Measurements from ENCODE around the gene DDIAS. TPM values are rescaled to one million over a fixed set of nuclear protein-coding genes. Genes with fewer than 3 reads are reported as not detected.

The DDIAS gene
- total RNA-seq, 1 donor from 2014 or later: 1.6 TPM

GRCh38 chr11:82900277-82901164 lies 1.0 kb upstream of the DDIAS start, which contains the start of gene PRCP:
Gene PRCP, minus strand, starts transcription at chr11:82900430. Its CDS starts 28 bp downstream, at chr11:82900402.
- Histone ChIP-seq H3K27me3 (ENCODE audit: control insufficient read depth in 3 of 3, insufficient read depth in 3 of 3, low read length in 3 of 3) (no peaks in the 10 kb centered on the region), H3K4me1 (ENCODE audit: control insufficient read depth in 3 of 3, insufficient read depth in 3 of 3, low read length in 3 of 3) (peaks cover 24 to 29% (median 25%) of the 10 kb centered on the region in 3 donors), H3K27ac (ENCODE audit: low read depth, low read length) (peak within 1 kb of the TSS; percentile 77), H3K9ac (ENCODE audit: low read depth in 1 of 3, low read length in 3 of 3) (peak within 1 kb of the TSS; percentile 88 to 94 (median 92)), H3K9me3 (ENCODE audit: control insufficient read depth in 3 of 3, low read length in 3 of 3) (no peaks in the 10 kb centered on the region), H3K4me3 (ENCODE audit: low read length in 3 of 3) (peak within 1 kb of the TSS; percentile 74 to 92 (median 90)), H3K36me3 (ENCODE audit: control insufficient read depth in 3 of 3, insufficient read depth in 3 of 3, low read length in 3 of 3) (no peaks in the 10 kb centered on the region)

- peak overlapping the region in 1 of 3 donors; percentile 94 for H3K9ac ChIP-seq (ENCODE audit: low read depth in 1 of 3, low read length in 3 of 3)
- H3K4me3 ChIP-seq (ENCODE audit: low read length in 3 of 3): peak overlapping the region; percentile 74 to 92 (median 90)
- peaks cover 24 to 28% (median 25%) of the 10 kb centered on the region in 3 donors for H3K4me1 ChIP-seq (ENCODE audit: control insufficient read depth in 3 of 3, insufficient read depth in 3 of 3, low read length in 3 of 3)
- no peaks in the 10 kb centered on the region for H3K27me3 ChIP-seq (ENCODE audit: control insufficient read depth in 3 of 3, insufficient read depth in 3 of 3, low read length in 3 of 3)
- no peaks in the 10 kb centered on the region for H3K36me3 ChIP-seq (ENCODE audit: control insufficient read depth in 3 of 3, insufficient read depth in 3 of 3, low read length in 3 of 3)
- H3K27ac ChIP-seq (ENCODE audit: low read depth, low read length): no peak overlapping the region
- no peaks in the 10 kb centered on the region for H3K9me3 ChIP-seq (ENCODE audit: control insufficient read depth in 3 of 3, low read length in 3 of 3)
These were observed 468 bp downstream of the DDIAS start for GRCh38 chr11:82901922-82902485.

GRCh38 chr11:82902880-82903279 lies 1.3 kb downstream of the DDIAS start:
- H3K9me3 ChIP-seq (ENCODE audit: control insufficient read depth in 3 of 3, low read length in 3 of 3): no peaks in the 10 kb centered on the region
- no peak overlapping the region for H3K9ac ChIP-seq (ENCODE audit: low read depth in 1 of 3, low read length in 3 of 3)
- no peak overlapping the region for H3K4me3 ChIP-seq (ENCODE audit: low read length in 3 of 3)
- no peak overlapping the region for H3K27ac ChIP-seq (ENCODE audit: low read depth, low read length)
- no peaks in the 10 kb centered on the region for H3K36me3 ChIP-seq (ENCODE audit: control insufficient read depth in 3 of 3, insufficient read depth in 3 of 3, low read length in 3 of 3)
- H3K4me1 ChIP-seq (ENCODE audit: control insufficient read depth in 3 of 3, insufficient read depth in 3 of 3, low read length in 3 of 3): peaks cover 24 to 28% (median 25%) of the 10 kb centered on the region in 3 donors
- H3K27me3 ChIP-seq (ENCODE audit: control insufficient read depth in 3 of 3, insufficient read depth in 3 of 3, low read length in 3 of 3): no peaks in the 10 kb centered on the region

GRCh38 chr11:82903843-82904586 lies 2.5 kb downstream of the DDIAS start:
- Histone ChIP-seq H3K27me3 (ENCODE audit: control insufficient read depth in 3 of 3, insufficient read depth in 3 of 3, low read length in 3 of 3) (no peaks in the 10 kb centered on the region), H3K4me3 (ENCODE audit: low read length in 3 of 3) (no peak overlapping the region), H3K9me3 (ENCODE audit: control insufficient read depth in 3 of 3, low read length in 3 of 3) (no peaks in the 10 kb centered on the region), H3K4me1 (ENCODE audit: control insufficient read depth in 3 of 3, insufficient read depth in 3 of 3, low read length in 3 of 3) (peaks cover 20 to 23% (median 22%) of the 10 kb centered on the region in 3 donors), H3K36me3 (ENCODE audit: control insufficient read depth in 3 of 3, insufficient read depth in 3 of 3, low read length in 3 of 3) (no peaks in the 10 kb centered on the region), H3K9ac (ENCODE audit: low read depth in 1 of 3, low read length in 3 of 3) (no peak overlapping the region), H3K27ac (ENCODE audit: low read depth, low read length) (no peak overlapping the region)

GRCh38 chr11:82906236-82906635 lies 4.7 kb downstream of the DDIAS start:
- no peaks in the 10 kb centered on the region for H3K9me3 ChIP-seq (ENCODE audit: control insufficient read depth in 3 of 3, low read length in 3 of 3)
- H3K9ac ChIP-seq (ENCODE audit: low read depth in 1 of 3, low read length in 3 of 3): no peak overlapping the region
- H3K27ac ChIP-seq (ENCODE audit: low read depth, low read length): no peak overlapping the region
- no peaks in the 10 kb centered on the region for H3K27me3 ChIP-seq (ENCODE audit: control insufficient read depth in 3 of 3, insufficient read depth in 3 of 3, low read length in 3 of 3)
- no peak overlapping the region for H3K4me3 ChIP-seq (ENCODE audit: low read length in 3 of 3)
- H3K4me1 ChIP-seq (ENCODE audit: control insufficient read depth in 3 of 3, insufficient read depth in 3 of 3, low read length in 3 of 3): peaks cover 4 to 6% (median 4%) of the 10 kb centered on the region in 3 donors
- no peaks in the 10 kb centered on the region for H3K36me3 ChIP-seq (ENCODE audit: control insufficient read depth in 3 of 3, insufficient read depth in 3 of 3, low read length in 3 of 3)

GRCh38 chr11:82906931-82907330 lies 5.4 kb downstream of the DDIAS start:
- H3K36me3 ChIP-seq (ENCODE audit: control insufficient read depth in 3 of 3, insufficient read depth in 3 of 3, low read length in 3 of 3): no peaks in the 10 kb centered on the region
- no peaks in the 10 kb centered on the region for H3K27me3 ChIP-seq (ENCODE audit: control insufficient read depth in 3 of 3, insufficient read depth in 3 of 3, low read length in 3 of 3)
- no peak overlapping the region for H3K9ac ChIP-seq (ENCODE audit: low read depth in 1 of 3, low read length in 3 of 3)
- H3K27ac ChIP-seq (ENCODE audit: low read depth, low read length): no peak overlapping the region
- H3K9me3 ChIP-seq (ENCODE audit: control insufficient read depth in 3 of 3, low read length in 3 of 3): no peaks in the 10 kb centered on the region
- H3K4me3 ChIP-seq (ENCODE audit: low read length in 3 of 3): no peak overlapping the region
- peaks cover under 1 to 3% (median 2%) of the 10 kb centered on the region in 3 donors for H3K4me1 ChIP-seq (ENCODE audit: control insufficient read depth in 3 of 3, insufficient read depth in 3 of 3, low read length in 3 of 3)

GRCh38 chr11:82907371-82907770 lies 5.8 kb downstream of the DDIAS start:
- no peaks in the 10 kb centered on the region for H3K36me3 ChIP-seq (ENCODE audit: control insufficient read depth in 3 of 3, insufficient read depth in 3 of 3, low read length in 3 of 3)
- H3K27ac ChIP-seq (ENCODE audit: low read depth, low read length): no peak overlapping the region
- H3K27me3 ChIP-seq (ENCODE audit: control insufficient read depth in 3 of 3, insufficient read depth in 3 of 3, low read length in 3 of 3): no peaks in the 10 kb centered on the region
- no peaks in the 10 kb centered on the region for H3K4me1 ChIP-seq (ENCODE audit: control insufficient read depth in 3 of 3, insufficient read depth in 3 of 3, low read length in 3 of 3)
- peak overlapping the region in 1 of 3 donors; percentile 6 for H3K9ac ChIP-seq (ENCODE audit: low read depth in 1 of 3, low read length in 3 of 3)
- no peaks in the 10 kb centered on the region for H3K9me3 ChIP-seq (ENCODE audit: control insufficient read depth in 3 of 3, low read length in 3 of 3)
- no peak overlapping the region for H3K4me3 ChIP-seq (ENCODE audit: low read length in 3 of 3)

- no peak overlapping the region for H3K9ac ChIP-seq (ENCODE audit: low read depth in 1 of 3, low read length in 3 of 3)
- H3K4me1 ChIP-seq (ENCODE audit: control insufficient read depth in 3 of 3, insufficient read depth in 3 of 3, low read length in 3 of 3): no peaks in the 10 kb centered on the region
- H3K36me3 ChIP-seq (ENCODE audit: control insufficient read depth in 3 of 3, insufficient read depth in 3 of 3, low read length in 3 of 3): no peaks in the 10 kb centered on the region
- no peak overlapping the region for H3K27ac ChIP-seq (ENCODE audit: low read depth, low read length)
- H3K9me3 ChIP-seq (ENCODE audit: control insufficient read depth in 3 of 3, low read length in 3 of 3): no peaks in the 10 kb centered on the region
- H3K4me3 ChIP-seq (ENCODE audit: low read length in 3 of 3): no peak overlapping the region
- H3K27me3 ChIP-seq (ENCODE audit: control insufficient read depth in 3 of 3, insufficient read depth in 3 of 3, low read length in 3 of 3): no peaks in the 10 kb centered on the region
These were observed 6.8 kb downstream of the DDIAS start for GRCh38 chr11:82908311-82908710.

GRCh38 chr11:82909015-82909640 lies 7.6 kb downstream of the DDIAS start:
- no peak overlapping the region for H3K27ac ChIP-seq (ENCODE audit: low read depth, low read length)
- H3K4me3 ChIP-seq (ENCODE audit: low read length in 3 of 3): no peak overlapping the region
- no peaks in the 10 kb centered on the region for H3K9me3 ChIP-seq (ENCODE audit: control insufficient read depth in 3 of 3, low read length in 3 of 3)
- H3K4me1 ChIP-seq (ENCODE audit: control insufficient read depth in 3 of 3, insufficient read depth in 3 of 3, low read length in 3 of 3): no peaks in the 10 kb centered on the region
- H3K9ac ChIP-seq (ENCODE audit: low read depth in 1 of 3, low read length in 3 of 3): no peak overlapping the region
- H3K27me3 ChIP-seq (ENCODE audit: control insufficient read depth in 3 of 3, insufficient read depth in 3 of 3, low read length in 3 of 3): no peaks in the 10 kb centered on the region
- H3K36me3 ChIP-seq (ENCODE audit: control insufficient read depth in 3 of 3, insufficient read depth in 3 of 3, low read length in 3 of 3): no peaks in the 10 kb centered on the region

All from skeletal muscle tissue (tissue), 4 donors.